ENCODE results near the gene LGALS13.

DNA sequence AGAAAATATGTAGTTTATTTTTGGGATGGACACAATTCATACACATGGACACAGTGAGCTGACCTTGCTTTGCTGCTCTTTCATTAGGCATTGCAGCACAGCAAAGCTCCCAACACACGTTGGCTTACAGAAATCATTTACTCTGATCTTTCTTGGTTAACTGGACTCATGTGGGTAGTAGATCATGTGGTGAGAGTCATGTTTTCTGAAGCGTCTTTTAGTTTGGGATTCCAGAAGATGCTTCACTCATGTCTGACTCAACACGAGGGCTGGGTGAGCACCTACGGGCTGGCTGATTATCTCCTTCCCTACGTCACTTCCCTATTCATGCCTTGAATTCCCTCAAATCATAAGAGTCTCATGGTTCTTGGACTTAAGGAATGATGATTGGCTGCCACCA is 41.3 kb downstream of the LGALS13 start:
- TF ChIP-seq, protein P1, sequence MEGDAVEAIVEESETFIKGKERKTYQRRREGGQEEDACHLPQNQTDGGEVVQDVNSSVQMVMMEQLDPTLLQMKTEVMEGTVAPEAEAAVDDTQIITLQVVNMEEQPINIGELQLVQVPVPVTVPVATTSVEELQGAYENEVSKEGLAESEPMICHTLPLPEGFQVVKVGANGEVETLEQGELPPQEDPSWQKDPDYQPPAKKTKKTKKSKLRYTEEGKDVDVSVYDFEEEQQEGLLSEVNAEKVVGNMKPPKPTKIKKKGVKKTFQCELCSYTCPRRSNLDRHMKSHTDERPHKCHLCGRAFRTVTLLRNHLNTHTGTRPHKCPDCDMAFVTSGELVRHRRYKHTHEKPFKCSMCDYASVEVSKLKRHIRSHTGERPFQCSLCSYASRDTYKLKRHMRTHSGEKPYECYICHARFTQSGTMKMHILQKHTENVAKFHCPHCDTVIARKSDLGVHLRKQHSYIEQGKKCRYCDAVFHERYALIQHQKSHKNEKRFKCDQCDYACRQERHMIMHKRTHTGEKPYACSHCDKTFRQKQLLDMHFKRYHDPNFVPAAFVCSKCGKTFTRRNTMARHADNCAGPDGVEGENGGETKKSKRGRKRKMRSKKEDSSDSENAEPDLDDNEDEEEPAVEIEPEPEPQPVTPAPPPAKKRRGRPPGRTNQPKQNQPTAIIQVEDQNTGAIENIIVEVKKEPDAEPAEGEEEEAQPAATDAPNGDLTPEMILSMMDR (IDR thresholded peaks at IDR 0.05 in 4 of 5, conservative IDR thresholded peaks at IDR 0.05 in 1 of 5) = no peak
- TF ChIP-seq POLR2A (IDR thresholded peaks at IDR 0.05) = no peak

All from gastrocnemius medialis (tissue), 4 donors.